ENCODE data around the gene PLPP7. TPM values are rescaled to one million over a fixed set of nuclear protein-coding genes. Genes with fewer than 3 reads are reported as not detected.

PLPP7 gene
- total and polyA plus RNA-seq, 7 donors, result 19.4 to 156 (median 90.5) TPM

- intact Hi-C loops (cut with DNase I), result no loop called here
- no peak for TF ChIP-seq CTCF (IDR thresholded peaks at IDR 0.05)
- Histone ChIP-seq H3K36me3 (ENCODE audit: insufficient read depth in 1 of 2, low read depth in 1 of 2) (no peaks in the 10 kb centered on the region), H3K27ac (no peak overlapping the region), H3K4me3 (no peak overlapping the region), H3K4me1 (peaks cover 6% of the 10 kb centered on the region), H3K9me3 (no peaks in the 10 kb centered on the region), H3K27me3 (ENCODE audit: insufficient read depth in 3 of 3, low read length in 2 of 3) (no peaks in the 10 kb centered on the region)
- WGBS, 3 donors, result 84 to 85% (median 85%) methylated on average over 10 of the region's 10 CpGs
- ATAC-seq (no peak), DNase-seq (no peak)
Measured at GRCh38 chr9:131358556-131358955, 69.0 kb downstream of the PLPP7 start.

Other genes starting within 250 kb of the PLPP7 start
- 10 to 100 TPM in 3 of 4 donors, 1 to 10 TPM in 1; 3.7 to 12.2 (median 11.7) TPM for gene AIF1L, start 193.2 kb upstream of the PLPP7 start, total RNA-seq
- 10 to 100 TPM in 2 of 3 donors, 1 to 10 TPM in 1; 6.3 to 11.0 (median 10.2) TPM for gene AIF1L, start 193.2 kb upstream of the PLPP7 start, polyA plus RNA-seq
- 10 to 100 TPM; 20.1 to 28.1 (median 23.4) TPM for gene NUP214, start 164.1 kb upstream of the PLPP7 start, total RNA-seq
- 10 to 100 TPM; 11.8 to 14.2 (median 14.1) TPM for gene NUP214, start 164.1 kb upstream of the PLPP7 start, polyA plus RNA-seq
- gene FAM78A, start 13.2 kb upstream of the PLPP7 start, total RNA-seq, result 10 to 100 TPM in 3 of 4 donors, 1 to 10 TPM in 1; 6.1 to 17.6 (median 14.2) TPM
- 10 to 100 TPM in 1 of 3 donors, 1 to 10 TPM in 2; 4.3 to 11.5 (median 5.3) TPM for gene FAM78A, start 13.2 kb upstream of the PLPP7 start, polyA plus RNA-seq
- 100 to 1,000 TPM in 1 of 4 donors, 10 to 100 TPM in 3; 63.6 to 114 (median 78.7) TPM for gene PRRC2B, start 104.4 kb downstream of the PLPP7 start, total RNA-seq
- gene PRRC2B, start 104.4 kb downstream of the PLPP7 start, polyA plus RNA-seq, result 10 to 100 TPM; 22.7 to 42.1 (median 27.5) TPM
- 10 to 100 TPM; 10.9 to 30.8 (median 14.2) TPM for gene POMT1, start 213.2 kb downstream of the PLPP7 start, total RNA-seq
- 10 to 100 TPM; 11.2 to 23.0 (median 20.8) TPM for gene POMT1, start 213.2 kb downstream of the PLPP7 start, polyA plus RNA-seq
- gene UCK1, start 241.5 kb downstream of the PLPP7 start, total RNA-seq, result 10 to 100 TPM; 16.8 to 40.0 (median 21.8) TPM
- 10 to 100 TPM; 37.8 to 75.6 (median 47.4) TPM for gene UCK1, start 241.5 kb downstream of the PLPP7 start, polyA plus RNA-seq